HG02852 (cell line): Measurements from ENCODE around the gene AFF1.

Experiments used
- ATAC-seq: cut with Tn5 transposase; IDR thresholded peaks from one replicate; pipeline ENCODE4 v1.9.1; 2021; ENCODE audit warnings: mild to moderate bottlenecking, moderate library complexity; ENCODE audit not compliant: unreplicated experiment

The AFF1 gene

GRCh38 chr4:87108142-87108546, 173.3 kb downstream of the AFF1 start:
- no peak for ATAC-seq

DNA sequence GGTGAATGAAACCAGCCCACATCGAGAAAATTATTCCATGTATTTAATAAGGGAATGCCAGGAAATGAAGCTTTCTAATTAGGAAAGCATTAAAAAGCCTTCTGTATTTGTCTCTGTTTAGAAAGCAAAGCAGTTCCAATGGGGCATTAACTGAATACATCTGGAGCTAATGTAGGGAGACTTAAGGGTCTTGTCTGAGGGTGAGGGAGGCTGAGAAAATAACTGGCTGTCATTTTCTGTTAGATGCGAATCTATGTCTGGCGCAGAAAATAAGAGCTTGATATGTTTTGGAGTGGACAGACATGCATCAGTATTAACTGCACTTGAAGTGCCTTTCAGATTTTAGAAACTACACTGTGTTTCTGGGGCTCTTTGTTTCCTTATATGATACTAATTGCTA, 174.3 kb downstream of the AFF1 start:
- no peak for ATAC-seq

GRCh38 chr4:87109945-87110344, 175.1 kb downstream of the AFF1 start:
- no peak for ATAC-seq

DNA sequence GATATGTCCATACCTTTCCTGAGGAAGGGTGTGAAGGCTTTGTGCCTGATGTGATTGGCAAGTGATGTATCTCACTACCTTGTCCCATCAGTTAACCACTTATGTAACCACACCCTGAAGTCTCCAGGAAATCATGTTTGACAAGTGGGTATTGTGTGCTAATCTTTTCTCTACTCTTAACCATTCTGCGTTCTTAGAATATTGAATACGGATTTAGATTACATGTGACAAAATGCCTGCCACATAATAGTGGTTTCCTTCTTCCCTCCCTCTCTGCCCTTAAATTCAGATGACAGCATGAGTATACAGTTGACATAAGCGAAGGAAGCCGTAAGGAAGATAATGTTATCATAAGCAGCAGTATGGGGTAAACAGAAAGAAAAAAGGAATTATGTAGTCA, 177.3 kb downstream of the AFF1 start:
- no peak for ATAC-seq

- ATAC-seq: no peak
Observed at GRCh38 chr4:87114245-87115062, 179.6 kb downstream of the AFF1 start.

- no peak for ATAC-seq
Observed at GRCh38 chr4:87116231-87116630, 181.4 kb downstream of the AFF1 start.

- ATAC-seq: no peak
Observed at GRCh38 chr4:87117051-87117731, 182.4 kb downstream of the AFF1 start.

DNA sequence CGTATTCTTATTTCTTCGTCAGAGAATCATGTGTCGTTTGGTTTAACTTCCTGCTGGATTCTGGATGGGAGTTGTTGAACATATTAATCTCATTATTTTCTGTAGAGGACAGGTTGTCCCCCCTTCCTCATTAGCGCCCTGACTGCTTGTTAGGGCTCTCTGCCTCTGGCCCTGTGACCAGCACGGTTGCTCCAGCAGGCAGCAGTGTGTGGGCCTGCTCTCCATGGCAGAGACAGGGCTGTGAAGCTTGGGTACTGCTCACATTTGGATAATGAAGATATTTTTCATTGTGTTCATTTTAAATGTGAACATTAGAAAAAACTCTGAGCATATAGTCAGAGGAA, 182.9 kb downstream of the AFF1 start:
- no peak for ATAC-seq

DNA sequence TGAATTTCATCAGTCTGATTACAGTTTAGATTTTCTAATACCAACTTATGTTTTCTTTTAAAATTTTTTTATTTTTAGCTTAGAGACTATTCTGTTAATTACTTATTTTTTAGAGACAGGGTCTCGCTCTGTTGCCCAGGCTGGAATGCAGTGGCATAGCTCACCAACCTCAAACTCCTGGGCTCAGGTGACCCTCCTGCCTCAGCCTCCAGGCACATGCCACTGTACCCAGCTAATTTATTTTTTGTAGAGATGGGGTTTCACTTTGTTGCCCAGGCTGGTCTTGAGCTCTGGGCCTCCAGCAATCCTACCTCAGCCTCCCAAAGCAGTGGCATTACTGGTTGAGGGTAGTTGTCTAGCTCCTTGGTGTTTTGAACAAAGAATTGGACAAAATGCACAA, 183.6 kb downstream of the AFF1 start:
- ATAC-seq: no peak

- no peak for ATAC-seq
Observed at GRCh38 chr4:87118826-87119225, 184.0 kb downstream of the AFF1 start.

- ATAC-seq: peak; percentile 64
Observed at GRCh38 chr4:87120010-87120409, 185.2 kb downstream of the AFF1 start.

DNA sequence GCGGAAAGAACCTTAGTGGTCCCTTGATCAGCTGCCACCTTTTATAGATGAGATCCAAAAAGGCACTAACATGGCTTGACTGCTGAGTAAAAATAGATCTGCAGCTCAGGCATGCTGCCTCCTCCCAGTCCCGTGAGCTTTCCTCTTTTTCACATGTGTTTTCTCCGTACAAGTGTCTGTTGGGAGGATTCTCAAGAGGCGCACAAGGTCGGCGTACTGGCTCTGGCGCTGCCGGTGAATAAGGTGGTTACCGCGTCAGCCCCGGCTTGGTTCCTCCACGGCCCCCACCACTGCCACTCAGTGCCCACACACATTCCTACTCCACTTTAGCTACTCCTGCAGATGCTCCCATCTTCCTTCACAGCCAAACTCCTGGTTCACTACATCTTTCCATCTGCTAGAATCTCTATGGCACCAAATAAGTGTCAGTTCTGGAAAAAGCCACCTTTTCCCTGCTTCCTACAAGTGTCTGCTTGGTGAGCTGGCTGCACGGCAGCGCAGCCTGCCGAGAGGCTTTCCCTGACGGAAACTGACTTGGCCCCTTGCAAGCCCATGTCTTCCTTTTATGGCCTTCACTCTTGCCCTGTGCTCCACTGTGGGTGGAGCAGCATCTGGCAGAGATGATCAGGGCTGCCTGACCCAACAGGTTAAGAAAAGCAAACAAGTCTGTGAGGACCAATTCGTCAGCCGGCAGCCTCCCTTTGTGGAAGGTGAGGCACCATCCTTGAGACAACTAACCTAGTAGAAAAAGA, 185.8 kb downstream of the AFF1 start:
- no peak for ATAC-seq

- no peak for ATAC-seq
Observed at GRCh38 chr4:87121341-87122065, 186.7 kb downstream of the AFF1 start.

- ATAC-seq: no peak
Observed at GRCh38 chr4:87122252-87122651, 187.4 kb downstream of the AFF1 start.

- no peak for ATAC-seq
Observed at GRCh38 chr4:87126056-87126455, 191.2 kb downstream of the AFF1 start.

- ATAC-seq: no peak
Observed at GRCh38 chr4:87128006-87128705, 193.3 kb downstream of the AFF1 start.

GRCh38 chr4:87129681-87130080, 194.9 kb downstream of the AFF1 start:
- ATAC-seq: no peak

- no peak for ATAC-seq
Observed at GRCh38 chr4:87130985-87131703, 196.3 kb downstream of the AFF1 start.

GRCh38 chr4:87132035-87132434, 197.2 kb downstream of the AFF1 start:
- ATAC-seq: no peak

GRCh38 chr4:87133183-87133582, 198.4 kb downstream of the AFF1 start:
- no peak for ATAC-seq
